HG03108 (cell line): Measurements from ENCODE around the gene PTGIS.

Experiments used
- ATAC-seq: cut with Tn5 transposase; IDR thresholded peaks from one replicate; pipeline ENCODE4 v1.9.1; 2021; ENCODE audit warnings: moderate library complexity; ENCODE audit not compliant: unreplicated experiment

PTGIS gene

GRCh38 chr20:49475292-49476015 is 92.5 kb downstream of the PTGIS start:
- ATAC-seq: no peak

DNA sequence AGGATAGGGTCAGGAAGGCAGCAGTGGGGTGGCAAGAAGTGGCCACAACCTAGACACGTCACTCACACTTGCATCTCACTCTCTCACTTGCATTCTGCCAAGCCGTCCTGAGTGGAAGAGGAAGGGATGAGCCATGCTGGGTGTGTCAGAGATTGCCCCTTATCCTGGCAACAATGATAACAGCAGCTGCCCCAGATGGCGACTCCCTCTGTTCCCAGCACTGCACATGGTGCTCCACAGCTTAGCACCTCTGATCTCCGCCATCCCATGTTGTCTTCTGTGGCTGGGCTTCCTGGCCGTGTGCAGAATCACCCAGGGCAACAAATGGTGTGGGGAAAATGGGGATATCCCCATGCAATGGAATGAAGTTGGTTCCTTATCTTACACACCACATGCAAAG is 96.5 kb downstream of the PTGIS start:
- ATAC-seq: no peak

DNA sequence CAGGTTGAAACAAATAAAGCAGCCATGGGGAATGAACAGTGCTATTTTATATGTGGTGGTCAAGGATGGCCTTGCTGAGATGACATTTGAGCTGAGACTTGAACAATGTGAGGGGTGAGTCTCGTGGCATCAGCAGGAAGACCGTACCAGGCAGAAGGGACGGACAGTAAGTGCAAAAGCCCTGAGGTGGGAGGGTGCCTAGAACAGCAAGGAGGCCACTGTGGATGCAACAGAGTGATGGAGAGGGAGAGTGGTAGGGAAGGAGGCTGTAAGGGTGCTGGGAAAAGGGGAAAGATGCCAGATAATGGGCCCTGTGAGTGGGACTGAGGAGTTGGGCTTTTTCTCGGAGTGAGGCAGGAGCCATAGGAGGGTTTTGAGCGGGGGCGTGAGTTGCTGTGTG is 97.0 kb downstream of the PTGIS start:
- no peak for ATAC-seq

- ATAC-seq: no peak
These were observed 98.9 kb downstream of the PTGIS start for GRCh38 chr20:49469060-49469459.

GRCh38 chr20:49468412-49468811 is 99.5 kb downstream of the PTGIS start:
- ATAC-seq: no peak

GRCh38 chr20:49466114-49466912 is 101.6 kb downstream of the PTGIS start:
- no peak for ATAC-seq

GRCh38 chr20:49464556-49464955 is 103.4 kb downstream of the PTGIS start:
- ATAC-seq: no peak

GRCh38 chr20:49462626-49463025 is 105.3 kb downstream of the PTGIS start:
- no peak for ATAC-seq

GRCh38 chr20:49461894-49462620 is 105.9 kb downstream of the PTGIS start:
- no peak for ATAC-seq

GRCh38 chr20:49460916-49461315 is 107.0 kb downstream of the PTGIS start:
- no peak for ATAC-seq

GRCh38 chr20:49460131-49460530 is 107.8 kb downstream of the PTGIS start:
- ATAC-seq: no peak

DNA sequence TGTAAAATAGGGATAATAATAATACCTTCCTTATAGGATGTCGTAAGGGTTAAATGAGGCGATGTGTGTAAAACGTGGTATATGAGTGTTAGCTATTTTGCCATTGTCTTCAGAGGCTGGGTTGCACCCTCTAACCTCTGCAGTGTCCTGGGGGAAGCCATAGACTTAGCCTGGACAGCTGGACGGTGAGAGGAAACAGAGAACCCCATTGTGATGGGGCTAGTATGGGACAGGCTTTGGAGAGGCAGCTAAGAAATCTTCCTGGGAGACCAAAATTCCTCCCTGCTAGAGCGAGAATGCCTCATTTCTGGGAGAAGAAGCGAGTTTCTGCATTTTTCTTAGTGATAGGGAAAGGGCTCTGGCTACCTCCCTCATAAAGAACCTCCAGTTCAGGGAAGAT is 108.3 kb downstream of the PTGIS start:
- no peak for ATAC-seq

GRCh38 chr20:49457444-49457843 is 110.5 kb downstream of the PTGIS start:
- no peak for ATAC-seq

DNA sequence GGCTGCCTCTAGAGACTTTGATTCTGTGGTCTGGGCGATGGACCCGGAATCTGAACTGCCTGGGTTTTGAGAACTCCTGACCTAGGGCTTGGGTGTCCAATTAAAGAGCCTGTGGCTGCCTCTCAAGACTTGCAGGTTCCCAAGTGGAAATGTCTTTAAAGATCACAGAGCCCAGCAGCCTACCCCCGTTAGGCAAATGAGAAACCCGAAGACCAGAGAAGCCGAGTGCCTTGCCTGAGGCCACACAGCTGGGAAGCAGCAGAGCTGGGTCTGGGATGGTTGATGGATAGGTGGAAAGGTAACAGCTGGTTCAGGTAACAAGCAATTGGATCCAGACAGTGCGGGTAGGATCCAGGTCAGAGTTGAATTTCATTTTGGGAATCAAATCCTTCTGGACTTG is 111.3 kb downstream of the PTGIS start:
- no peak for ATAC-seq

DNA sequence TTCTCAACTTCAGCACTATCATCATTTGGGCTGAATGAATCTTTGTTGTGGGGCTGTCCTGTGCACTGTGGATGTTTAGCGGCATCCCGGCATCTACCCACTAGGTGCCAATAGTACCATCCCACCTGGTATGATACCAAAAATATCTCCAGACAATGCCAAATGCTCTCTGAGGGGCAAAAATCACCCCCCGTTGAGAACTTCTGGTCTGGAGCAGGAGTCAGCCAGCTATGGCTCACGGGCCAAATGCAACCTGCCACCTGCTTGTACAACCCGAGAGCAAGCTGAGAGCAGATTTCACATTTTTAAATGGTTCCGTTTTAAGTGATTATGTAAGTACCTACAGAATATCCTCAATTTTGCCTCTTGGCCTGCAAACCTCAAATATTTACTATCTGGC is 112.2 kb downstream of the PTGIS start:
- ATAC-seq: no peak
